ENCODE data around the gene PPA1.
A peak's percentile ranks its signal among the peaks of the same experiment; 100 is the strongest.

The PPA1 gene

GRCh38 chr10:70175516-70175915 lies 57.7 kb downstream of the PPA1 start:
- DNase-seq (ENCODE audit: insufficient read length, low spot score) (no peak), FAIRE-seq (no peak)
- TF ChIP-seq PAX5 (IDR thresholded peaks at IDR 0.05; ENCODE audit: insufficient read depth, low read length, severe bottlenecking) (no peak), TAF1 (IDR thresholded peaks at IDR 0.05; ENCODE audit: low read depth, low read length) (no peak)

GRCh38 chr10:70174058-70174741 lies 59.0 kb downstream of the PPA1 start:
- DNase-seq (ENCODE audit: insufficient read length, low spot score), result peak; percentile 18
- TF ChIP-seq TAF1 (IDR thresholded peaks at IDR 0.05; ENCODE audit: low read depth, low read length) (no peak), PAX5 (IDR thresholded peaks at IDR 0.05; ENCODE audit: insufficient read depth, low read length, severe bottlenecking) (no peak), SPI1 (IDR thresholded peaks at IDR 0.05; ENCODE audit: low read depth, low read length) (no peak), POLR2AphosphoS5 (IDR thresholded peaks at IDR 0.05; ENCODE audit: low read depth, low read length) (no peak), POU2F2 (IDR thresholded peaks at IDR 0.05; ENCODE audit: low read depth, low read length) (no peak), POLR2A (IDR thresholded peaks at IDR 0.05; ENCODE audit: low read depth, low read length) (no peak)
- peak; percentile 83 for FAIRE-seq

GRCh38 chr10:70169649-70170364 lies 63.4 kb downstream of the PPA1 start:
- FAIRE-seq, result no peak
- DNase-seq (ENCODE audit: insufficient read length, low spot score), result no peak
- TF ChIP-seq POU2F2 (IDR thresholded peaks at IDR 0.05; ENCODE audit: low read depth, low read length) (no peak), POLR2A (IDR thresholded peaks at IDR 0.05; ENCODE audit: low read depth, low read length) (no peak), PAX5 (IDR thresholded peaks at IDR 0.05; ENCODE audit: insufficient read depth, low read length, severe bottlenecking) (no peak), TAF1 (IDR thresholded peaks at IDR 0.05; ENCODE audit: low read depth, low read length) (no peak), POLR2AphosphoS5 (IDR thresholded peaks at IDR 0.05; ENCODE audit: low read depth, low read length) (no peak), SPI1 (IDR thresholded peaks at IDR 0.05; ENCODE audit: low read depth, low read length) (no peak)

- DNase-seq (ENCODE audit: insufficient read length, low spot score), result no peak
- TF ChIP-seq POLR2AphosphoS5 (IDR thresholded peaks at IDR 0.05; ENCODE audit: low read depth, low read length), result no peak
- no peak for TF ChIP-seq TAF1 (IDR thresholded peaks at IDR 0.05; ENCODE audit: low read depth, low read length)
- TF ChIP-seq POLR2A (IDR thresholded peaks at IDR 0.05; ENCODE audit: low read depth, low read length), result no peak
- TF ChIP-seq PAX5 (IDR thresholded peaks at IDR 0.05; ENCODE audit: insufficient read depth, low read length, severe bottlenecking), result no peak
- TF ChIP-seq SPI1 (IDR thresholded peaks at IDR 0.05; ENCODE audit: low read depth, low read length), result no peak
- TF ChIP-seq POU2F2 (IDR thresholded peaks at IDR 0.05; ENCODE audit: low read depth, low read length), result no peak
- no peak for FAIRE-seq
Measured at GRCh38 chr10:70169011-70169410, 64.2 kb downstream of the PPA1 start.

GRCh38 chr10:70167246-70167645 lies 66.0 kb downstream of the PPA1 start:
- DNase-seq (ENCODE audit: insufficient read length, low spot score), result no peak
- TF ChIP-seq POLR2A (IDR thresholded peaks at IDR 0.05; ENCODE audit: low read depth, low read length) (no peak), SPI1 (IDR thresholded peaks at IDR 0.05; ENCODE audit: low read depth, low read length) (no peak), POLR2AphosphoS5 (IDR thresholded peaks at IDR 0.05; ENCODE audit: low read depth, low read length) (no peak), POU2F2 (IDR thresholded peaks at IDR 0.05; ENCODE audit: low read depth, low read length) (no peak), PAX5 (IDR thresholded peaks at IDR 0.05; ENCODE audit: insufficient read depth, low read length, severe bottlenecking) (no peak), TAF1 (IDR thresholded peaks at IDR 0.05; ENCODE audit: low read depth, low read length) (no peak)
- FAIRE-seq, result no peak

- FAIRE-seq (no peak), DNase-seq (ENCODE audit: insufficient read length, low spot score) (no peak)
- TF ChIP-seq POLR2A (IDR thresholded peaks at IDR 0.05; ENCODE audit: low read depth, low read length) (no peak), SPI1 (IDR thresholded peaks at IDR 0.05; ENCODE audit: low read depth, low read length) (no peak), POLR2AphosphoS5 (IDR thresholded peaks at IDR 0.05; ENCODE audit: low read depth, low read length) (no peak), POU2F2 (IDR thresholded peaks at IDR 0.05; ENCODE audit: low read depth, low read length) (no peak), TAF1 (IDR thresholded peaks at IDR 0.05; ENCODE audit: low read depth, low read length) (no peak), PAX5 (IDR thresholded peaks at IDR 0.05; ENCODE audit: insufficient read depth, low read length, severe bottlenecking) (no peak)
Measured at GRCh38 chr10:70166394-70166793, 66.8 kb downstream of the PPA1 start.

- DNase-seq (ENCODE audit: insufficient read length, low spot score) (no peak), FAIRE-seq (no peak)
- no peak for TF ChIP-seq SPI1 (IDR thresholded peaks at IDR 0.05; ENCODE audit: low read depth, low read length)
- TF ChIP-seq POU2F2 (IDR thresholded peaks at IDR 0.05; ENCODE audit: low read depth, low read length), result no peak
- no peak for TF ChIP-seq POLR2A (IDR thresholded peaks at IDR 0.05; ENCODE audit: low read depth, low read length)
- no peak for TF ChIP-seq PAX5 (IDR thresholded peaks at IDR 0.05; ENCODE audit: insufficient read depth, low read length, severe bottlenecking)
- no peak for TF ChIP-seq TAF1 (IDR thresholded peaks at IDR 0.05; ENCODE audit: low read depth, low read length)
- no peak for TF ChIP-seq POLR2AphosphoS5 (IDR thresholded peaks at IDR 0.05; ENCODE audit: low read depth, low read length)
Measured at GRCh38 chr10:70164163-70164562, 69.1 kb downstream of the PPA1 start.

GRCh38 chr10:70163448-70163847 lies 69.8 kb downstream of the PPA1 start:
- DNase-seq (ENCODE audit: insufficient read length, low spot score) (no peak), FAIRE-seq (peak; percentile 48)
- no peak for TF ChIP-seq TAF1 (IDR thresholded peaks at IDR 0.05; ENCODE audit: low read depth, low read length)
- TF ChIP-seq POLR2AphosphoS5 (IDR thresholded peaks at IDR 0.05; ENCODE audit: low read depth, low read length), result no peak
- no peak for TF ChIP-seq POLR2A (IDR thresholded peaks at IDR 0.05; ENCODE audit: low read depth, low read length)
- no peak for TF ChIP-seq POU2F2 (IDR thresholded peaks at IDR 0.05; ENCODE audit: low read depth, low read length)
- no peak for TF ChIP-seq SPI1 (IDR thresholded peaks at IDR 0.05; ENCODE audit: low read depth, low read length)
- no peak for TF ChIP-seq PAX5 (IDR thresholded peaks at IDR 0.05; ENCODE audit: insufficient read depth, low read length, severe bottlenecking)

- no peak for TF ChIP-seq POU2F2 (IDR thresholded peaks at IDR 0.05; ENCODE audit: low read depth, low read length)
- no peak for TF ChIP-seq TAF1 (IDR thresholded peaks at IDR 0.05; ENCODE audit: low read depth, low read length)
- no peak for TF ChIP-seq PAX5 (IDR thresholded peaks at IDR 0.05; ENCODE audit: insufficient read depth, low read length, severe bottlenecking)
- no peak for TF ChIP-seq POLR2A (IDR thresholded peaks at IDR 0.05; ENCODE audit: low read depth, low read length)
- TF ChIP-seq SPI1 (IDR thresholded peaks at IDR 0.05; ENCODE audit: low read depth, low read length), result no peak
- no peak for TF ChIP-seq POLR2AphosphoS5 (IDR thresholded peaks at IDR 0.05; ENCODE audit: low read depth, low read length)
- no peak for DNase-seq (ENCODE audit: insufficient read length, low spot score)
Measured at GRCh38 chr10:70162892-70163201, 70.4 kb downstream of the PPA1 start.

More at GRCh38 chr10:70162892-70163201, 70.4 kb downstream of the PPA1 start:
- FAIRE-seq, result no peak
